BJ (cell line): ENCODE results near the gene PTPRE. TPM values are rescaled to one million over a fixed set of nuclear protein-coding genes. Genes with fewer than 3 reads are reported as not detected.
"Not testable (repeated sequence)": the region's sequence is repeated elsewhere in the genome, so short reads cannot be mapped to it uniquely, and the experiment has no call there.

Source experiments
- CTCF ChIA-PET: fragments of 350-600 bp; formaldehyde crosslinking; extraction: SDS; loops from one replicate; lab custom pipeline; 2021; ENCODE audit warnings: antibody characterized with exemption, inconsistent platforms; lab: Yijun Ruan, JAX
- POLR2A ChIA-PET: fragments of 300-600 bp; sonication (Branson Sonifier 250); formaldehyde crosslinking; extraction: SDS; loops from one replicate; lab custom pipeline; 2021; ENCODE audit warnings: antibody characterized with exemption; lab: Charles Lee
- DNase-seq: peaks from one replicate; pipeline ENCODE4 v3.0.0-alpha.2; 2011; ENCODE audit warnings: low read depth
- H3K27me3 ChIP-seq: 2 replicates; pipeline ENCODE4 v1.6.0; 2011; ENCODE audit warnings: low read length; ENCODE audit not compliant: control insufficient read depth, insufficient read depth
- H3K36me3 ChIP-seq: 2 replicates; pipeline ENCODE4 v1.5.1; 2011; ENCODE audit warnings: low read length; ENCODE audit not compliant: control insufficient read depth, insufficient read depth
- H3K4me3 ChIP-seq: 2 replicates; pipeline ENCODE4 v1.5.1; 2011; ENCODE audit warnings: low read depth, mild to moderate bottlenecking, control low read depth, low read length
- polyA plus RNA-seq: library from polyadenylated mRNA; depleted of rRNA; stranded (reverse); fragments of >200 nt; gene quantifications from 2 replicates; pipeline ENCODE4 v1.2.3, GENCODE V29; 2011
- TF ChIP-seq, protein P1 (sequence below): IDR thresholded peaks from 2 replicates; pipeline ENCODE4 v1.5.1; 2011; ENCODE audit warnings: low read depth, mild to moderate bottlenecking, control low read depth, inconsistent platforms, low read length, moderate library complexity; ENCODE audit not compliant: insufficient read depth

Gene PTPRE
- polyA plus RNA-seq, 1 experiment: 0.09 TPM

DNA sequence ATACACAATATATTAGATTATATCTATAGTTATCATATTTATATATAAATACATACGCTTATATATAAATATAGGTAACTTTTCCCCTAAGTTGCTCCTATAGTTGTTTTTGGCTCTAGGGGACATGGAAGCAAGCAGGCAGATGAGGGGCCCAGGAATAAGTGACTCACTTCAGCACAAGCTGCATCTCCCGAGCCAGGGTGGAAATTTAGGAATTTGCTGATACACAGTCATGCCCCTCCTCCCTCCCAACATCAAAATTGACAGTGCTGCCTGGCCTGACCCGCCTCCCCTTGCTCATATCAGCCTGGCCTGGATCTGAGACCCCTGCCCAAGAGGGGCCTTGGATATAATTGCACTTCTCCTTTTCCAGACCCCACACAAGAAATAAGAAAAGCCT lies 185.6 kb downstream of the PTPRE start:
- POLR2A ChIA-PET: no interaction called here
- no peak for DNase-seq
- CTCF ChIA-PET: interaction anchor here (0.7 to 1.4 kb wide), 5 partner anchors 13 to 58 kb away, joined by 3 to 6 read pairs (median 3); no protein-coding TSS in a partner anchor

DNA sequence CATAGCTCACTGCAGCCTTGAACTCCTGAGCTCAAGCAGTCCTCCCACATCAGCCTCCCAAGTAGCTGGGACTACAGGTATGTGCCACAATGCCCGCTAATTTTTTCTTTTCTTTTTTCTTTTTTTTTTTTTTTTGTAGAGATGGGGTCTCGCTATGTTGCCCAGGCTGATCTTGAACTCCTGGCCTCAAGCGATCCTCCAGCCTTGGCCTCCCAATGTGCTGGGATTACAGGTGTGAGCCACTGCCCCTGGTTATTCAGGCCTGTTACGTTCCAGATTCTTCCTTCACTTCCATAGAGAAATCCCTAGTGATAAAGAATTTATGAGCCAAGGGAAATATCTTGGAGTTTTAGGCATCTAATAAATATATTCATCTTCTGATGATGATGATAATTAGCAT lies 187.7 kb downstream of the PTPRE start:
- DNase-seq, H3K36me3 ChIP-seq, H3K4me3 ChIP-seq, POLR2A ChIA-PET, H3K27me3 ChIP-seq: not testable (repeated sequence)
- CTCF ChIA-PET: interaction anchor here (1.1 to 2.4 kb wide), 3 partner anchors 14 to 56 kb away, joined by 3 to 6 read pairs (median 6); no protein-coding TSS in a partner anchor

More for the DNA sequence above, 185.6 kb downstream of the PTPRE start:
- Histone ChIP-seq H3K36me3 (no peaks in the 10 kb centered on the region), H3K4me3 (no peak overlapping the region), H3K27me3 (no peaks in the 10 kb centered on the region; the same call in none of the 2 replicates)
- TF ChIP-seq, protein P1, sequence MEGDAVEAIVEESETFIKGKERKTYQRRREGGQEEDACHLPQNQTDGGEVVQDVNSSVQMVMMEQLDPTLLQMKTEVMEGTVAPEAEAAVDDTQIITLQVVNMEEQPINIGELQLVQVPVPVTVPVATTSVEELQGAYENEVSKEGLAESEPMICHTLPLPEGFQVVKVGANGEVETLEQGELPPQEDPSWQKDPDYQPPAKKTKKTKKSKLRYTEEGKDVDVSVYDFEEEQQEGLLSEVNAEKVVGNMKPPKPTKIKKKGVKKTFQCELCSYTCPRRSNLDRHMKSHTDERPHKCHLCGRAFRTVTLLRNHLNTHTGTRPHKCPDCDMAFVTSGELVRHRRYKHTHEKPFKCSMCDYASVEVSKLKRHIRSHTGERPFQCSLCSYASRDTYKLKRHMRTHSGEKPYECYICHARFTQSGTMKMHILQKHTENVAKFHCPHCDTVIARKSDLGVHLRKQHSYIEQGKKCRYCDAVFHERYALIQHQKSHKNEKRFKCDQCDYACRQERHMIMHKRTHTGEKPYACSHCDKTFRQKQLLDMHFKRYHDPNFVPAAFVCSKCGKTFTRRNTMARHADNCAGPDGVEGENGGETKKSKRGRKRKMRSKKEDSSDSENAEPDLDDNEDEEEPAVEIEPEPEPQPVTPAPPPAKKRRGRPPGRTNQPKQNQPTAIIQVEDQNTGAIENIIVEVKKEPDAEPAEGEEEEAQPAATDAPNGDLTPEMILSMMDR: no peak

DNA sequence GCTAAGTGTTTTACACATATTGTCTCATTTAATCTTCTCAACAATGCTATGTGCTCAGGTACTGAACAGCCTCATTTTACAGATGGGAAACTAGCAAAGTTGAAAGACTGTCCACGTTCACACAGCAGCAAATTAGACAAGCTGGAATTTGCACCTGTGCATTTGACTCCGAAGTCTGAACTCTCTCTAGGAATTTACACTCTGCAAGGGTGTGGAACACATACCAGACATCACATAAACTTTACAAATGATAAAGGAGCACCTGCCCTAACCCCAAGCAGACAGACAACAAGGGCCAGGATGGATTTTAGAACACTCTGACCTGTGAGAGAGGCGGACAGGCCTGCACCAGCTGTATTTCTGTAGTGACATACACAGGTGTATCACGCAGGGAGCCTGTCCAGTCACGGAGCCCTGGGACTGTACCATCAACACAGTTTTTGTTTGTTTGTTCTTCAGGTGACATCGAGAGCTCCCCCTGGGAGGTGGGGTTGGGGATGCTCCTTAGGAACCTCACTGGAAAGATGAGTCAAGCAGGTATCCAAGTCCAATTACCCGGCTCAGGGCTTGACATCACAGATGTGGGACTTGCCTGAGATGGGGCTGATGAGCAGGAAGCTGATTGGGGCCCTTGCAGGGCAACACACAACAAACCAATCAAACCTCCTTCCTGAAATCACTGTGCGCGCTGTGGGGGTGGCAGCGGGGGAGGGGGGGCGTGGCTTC lies 188.3 kb downstream of the PTPRE start:
- peaks cover 1% of the 10 kb centered on the region; the same call in 1 of the 2 replicates for H3K36me3 ChIP-seq
- H3K4me3 ChIP-seq: no peak overlapping the region
- no peak for DNase-seq
- no peaks in the 10 kb centered on the region for H3K27me3 ChIP-seq
- CTCF ChIA-PET: interaction anchor here (1.1 to 2.4 kb wide), 4 partner anchors 15 to 56 kb away, joined by 3 to 6 read pairs (median 4); no protein-coding TSS in a partner anchor
- TF ChIP-seq, protein P1: no peak
- POLR2A ChIA-PET: no interaction called here

DNA sequence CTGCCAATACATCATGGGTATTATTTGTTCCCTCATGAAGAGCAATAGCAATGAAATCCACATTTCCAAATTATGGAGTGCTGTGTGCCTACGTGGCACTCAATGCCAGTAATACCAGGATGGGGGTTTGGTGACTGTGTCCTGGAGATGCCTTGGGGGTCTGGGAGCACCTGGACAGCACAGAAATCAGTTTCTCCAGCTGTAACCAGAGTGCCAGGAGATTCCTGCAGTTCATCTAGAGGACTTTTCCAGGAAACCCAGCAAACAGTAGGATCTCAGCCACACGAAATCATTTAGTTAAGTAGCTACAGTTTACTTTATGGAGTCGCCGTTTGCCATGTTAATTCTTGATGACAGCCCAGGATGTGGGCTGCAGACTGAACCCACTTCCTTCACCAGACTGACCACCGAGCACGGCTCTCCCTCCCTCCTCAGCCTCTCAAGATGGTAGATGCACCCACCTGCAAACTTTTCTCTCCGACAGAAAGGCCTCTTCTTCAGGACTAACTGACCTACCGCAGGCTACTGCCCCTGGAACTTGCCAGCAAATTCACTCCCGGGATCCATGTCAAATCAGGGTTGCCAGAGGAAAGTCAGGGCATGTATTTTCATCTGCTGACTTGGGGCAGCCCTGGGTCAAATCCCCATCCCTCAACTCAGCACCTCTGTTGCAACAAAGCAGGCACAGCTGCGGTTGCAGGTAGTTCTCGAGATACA lies 189.0 kb downstream of the PTPRE start:
- DNase-seq: no peak
- H3K27me3 ChIP-seq: no peaks in the 10 kb centered on the region
- ChIA-PET POLR2A (no interaction called here), CTCF (interaction anchor here (1.1 to 2.4 kb wide), 3 partner anchors 44 to 55 kb away, joined by 3 to 6 read pairs (median 6); no protein-coding TSS in a partner anchor)
- TF ChIP-seq, protein P1: no peak
- H3K4me3 ChIP-seq: no peak overlapping the region
- peaks cover 1% of the 10 kb centered on the region; the same call in 1 of the 2 replicates for H3K36me3 ChIP-seq

DNA sequence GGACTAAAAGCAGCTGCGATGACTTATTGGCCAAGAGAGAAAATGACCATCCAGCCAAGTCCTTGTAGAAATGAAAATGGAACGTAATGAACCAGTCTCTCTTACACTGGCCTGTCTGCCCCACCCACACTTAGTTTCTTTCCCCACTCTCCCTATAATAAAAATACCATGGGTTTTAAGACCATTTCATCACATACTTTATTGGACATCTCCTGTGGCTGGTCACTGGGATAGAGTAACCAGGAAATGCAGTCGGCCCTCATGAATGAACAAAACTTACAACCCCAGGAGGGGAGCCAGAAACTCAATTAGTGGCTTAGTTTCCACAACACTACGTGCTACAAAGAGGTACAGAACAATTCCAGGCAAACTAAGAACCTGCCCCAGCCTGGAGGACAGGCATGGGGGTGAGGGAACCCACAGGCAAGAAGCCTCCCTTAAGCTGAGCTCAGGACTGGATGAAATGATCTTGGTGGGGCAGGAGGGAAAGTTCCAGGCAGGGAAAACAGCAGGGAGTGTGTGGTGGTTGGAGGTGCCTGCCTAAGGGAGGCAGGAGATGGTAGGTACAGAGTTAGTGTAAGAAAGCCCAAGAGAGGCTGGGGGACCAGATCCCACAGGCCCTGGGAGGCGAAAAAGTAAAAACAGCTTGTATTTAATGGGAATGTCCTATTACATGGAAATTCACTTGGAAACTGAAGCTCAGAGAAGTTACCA lies 189.7 kb downstream of the PTPRE start:
- no peak overlapping the region for H3K4me3 ChIP-seq
- TF ChIP-seq, protein P1: no peak
- peak; percentile 92 for DNase-seq
- ChIA-PET CTCF (interaction anchor here (1.0 to 1.1 kb wide), 2 partner anchors 11 to 43 kb away, joined by 3 read pairs; no protein-coding TSS in a partner anchor), POLR2A (no interaction called here)
- H3K36me3 ChIP-seq: peaks cover 3% of the 10 kb centered on the region; the same call in 1 of the 2 replicates
- no peaks in the 10 kb centered on the region for H3K27me3 ChIP-seq
